RWPE2 (cell line): ENCODE measurements around the gene AP5S1.

Experiments
- ATAC-seq: fragments of 200-7000 bp; cut with Tn5 transposase; 3 replicates; pipeline ENCODE4 v1.9.1; 2021; ENCODE audit warnings: low read depth
- DNase-seq: peaks from one replicate; pipeline ENCODE4 v3.0.0-alpha.2; 2020; ENCODE audit warnings: low spot score
- H3K27ac ChIP-seq: fragments of 450-650 bp; 2 replicates; pipeline ENCODE4 v1.5.1; 2017; ENCODE audit warnings: mild to moderate bottlenecking; ENCODE audit not compliant: poor library complexity, severe bottlenecking
- H3K27me3 ChIP-seq: fragments of 250-450 bp; sonication (Bioruptor Pico); 2 replicates; pipeline ENCODE4 v1.5.1; 2021; ENCODE audit warnings: mild to moderate bottlenecking, moderate library complexity; ENCODE audit not compliant: insufficient read depth, poor library complexity, severe bottlenecking
- H3K36me3 ChIP-seq: fragments of 250-450 bp; sonication (Bioruptor Pico); 2 replicates; pipeline ENCODE4 v1.5.1; 2020; ENCODE audit warnings: low read depth, mild to moderate bottlenecking, moderate library complexity
- H3K4me1 ChIP-seq: fragments of 250-450 bp; sonication (Bioruptor Pico); 2 replicates; pipeline ENCODE4 v1.5.1; 2021; ENCODE audit warnings: mild to moderate bottlenecking, moderate library complexity; ENCODE audit not compliant: insufficient read depth, poor library complexity, severe bottlenecking
- H3K4me3 ChIP-seq: fragments of 250-450 bp; sonication (Bioruptor Pico); 2 replicates; pipeline ENCODE4 v1.5.1; 2021; ENCODE audit warnings: mild to moderate bottlenecking, moderate library complexity; ENCODE audit not compliant: severe bottlenecking
- H3K9me3 ChIP-seq: fragments of 250-450 bp; sonication (Bioruptor Pico); 2 replicates; pipeline ENCODE4 v1.5.1; 2021; ENCODE audit warnings: mild to moderate bottlenecking, moderate library complexity; ENCODE audit not compliant: severe bottlenecking
- TF ChIP-seq, protein P1 (sequence below): fragments of 450-650 bp; IDR thresholded peaks from one replicate; pipeline ENCODE4 v1.5.1; 2017; ENCODE audit warnings: mild to moderate bottlenecking, moderate library complexity; ENCODE audit not compliant: poor library complexity, severe bottlenecking

AP5S1 gene

DNA sequence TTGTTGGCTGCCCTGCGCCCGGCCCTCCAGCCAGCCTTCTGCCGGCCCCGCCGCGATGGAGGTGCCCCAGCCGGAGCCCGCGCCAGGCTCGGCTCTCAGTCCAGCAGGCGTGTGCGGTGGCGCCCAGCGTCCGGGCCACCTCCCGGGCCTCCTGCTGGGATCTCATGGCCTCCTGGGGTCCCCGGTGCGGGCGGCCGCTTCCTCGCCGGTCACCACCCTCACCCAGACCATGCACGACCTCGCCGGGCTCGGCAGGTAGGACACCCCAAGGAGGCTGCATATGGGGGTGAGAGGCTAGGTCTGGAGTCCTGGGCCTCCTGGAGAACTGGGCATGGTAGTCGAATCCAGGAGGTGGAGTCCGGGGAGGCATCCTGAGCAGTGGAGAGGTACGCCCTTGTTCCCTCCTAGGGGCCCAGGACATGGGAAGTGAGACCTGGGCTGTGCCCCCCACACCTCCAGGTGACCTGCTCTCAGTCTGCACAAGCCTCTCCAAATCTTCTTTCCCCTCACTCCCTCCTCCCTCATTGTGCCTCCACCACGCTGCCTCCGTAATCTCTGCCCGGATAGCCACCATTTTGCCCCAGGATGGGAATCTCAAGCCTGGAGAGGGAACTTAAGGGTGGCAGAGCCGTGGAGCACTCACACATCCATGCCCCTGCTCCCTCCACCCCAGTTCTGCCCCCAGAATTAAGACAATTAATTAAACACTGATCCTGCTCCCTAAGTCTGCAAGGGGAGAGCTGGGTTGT lies 23.7 kb upstream of the AP5S1 start:
- TF ChIP-seq, protein P1, sequence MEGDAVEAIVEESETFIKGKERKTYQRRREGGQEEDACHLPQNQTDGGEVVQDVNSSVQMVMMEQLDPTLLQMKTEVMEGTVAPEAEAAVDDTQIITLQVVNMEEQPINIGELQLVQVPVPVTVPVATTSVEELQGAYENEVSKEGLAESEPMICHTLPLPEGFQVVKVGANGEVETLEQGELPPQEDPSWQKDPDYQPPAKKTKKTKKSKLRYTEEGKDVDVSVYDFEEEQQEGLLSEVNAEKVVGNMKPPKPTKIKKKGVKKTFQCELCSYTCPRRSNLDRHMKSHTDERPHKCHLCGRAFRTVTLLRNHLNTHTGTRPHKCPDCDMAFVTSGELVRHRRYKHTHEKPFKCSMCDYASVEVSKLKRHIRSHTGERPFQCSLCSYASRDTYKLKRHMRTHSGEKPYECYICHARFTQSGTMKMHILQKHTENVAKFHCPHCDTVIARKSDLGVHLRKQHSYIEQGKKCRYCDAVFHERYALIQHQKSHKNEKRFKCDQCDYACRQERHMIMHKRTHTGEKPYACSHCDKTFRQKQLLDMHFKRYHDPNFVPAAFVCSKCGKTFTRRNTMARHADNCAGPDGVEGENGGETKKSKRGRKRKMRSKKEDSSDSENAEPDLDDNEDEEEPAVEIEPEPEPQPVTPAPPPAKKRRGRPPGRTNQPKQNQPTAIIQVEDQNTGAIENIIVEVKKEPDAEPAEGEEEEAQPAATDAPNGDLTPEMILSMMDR, result no peak

DNA sequence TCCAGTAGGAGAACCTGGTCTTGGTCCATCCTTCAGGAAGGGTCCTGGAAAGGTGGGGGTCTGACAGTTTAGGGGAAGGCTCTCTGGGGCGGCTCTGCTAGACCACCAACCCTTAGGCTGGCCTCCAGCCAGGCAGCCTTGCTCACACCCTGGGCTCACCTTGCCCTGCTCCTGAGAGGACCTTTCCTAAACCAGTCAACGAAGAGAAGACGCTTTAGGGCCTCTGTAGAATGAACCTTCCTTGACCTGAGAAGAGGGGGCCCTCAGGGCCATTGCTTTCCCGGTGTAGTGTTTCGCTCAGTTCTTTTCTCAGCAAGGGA lies 23.2 kb upstream of the AP5S1 start:
- TF ChIP-seq, protein P1, result no peak
- no peaks in the 10 kb centered on the region for H3K9me3 ChIP-seq
- H3K27me3 ChIP-seq, result no peaks in the 10 kb centered on the region
- peak overlapping the region; percentile 74 for H3K27ac ChIP-seq
- H3K4me1 ChIP-seq, result peaks cover 11% of the 10 kb centered on the region
- ATAC-seq (0 out of 3 replicates have a peak, but pooled peaks have one; percentile 1), DNase-seq (no peak)
- H3K36me3 ChIP-seq, result peaks cover 54% of the 10 kb centered on the region
- peak overlapping the region; percentile 82 for H3K4me3 ChIP-seq

More for the DNA sequence above, 23.7 kb upstream of the AP5S1 start:
- Histone ChIP-seq H3K9me3 (no peaks in the 10 kb centered on the region), H3K4me1 (peaks cover 11% of the 10 kb centered on the region), H3K27me3 (no peaks in the 10 kb centered on the region), H3K27ac (peak overlapping the region; percentile 74), H3K4me3 (peak overlapping the region; percentile 82), H3K36me3 (peaks cover 48% of the 10 kb centered on the region)
- DNase-seq (no peak), ATAC-seq (peak; percentile 17)

DNA sequence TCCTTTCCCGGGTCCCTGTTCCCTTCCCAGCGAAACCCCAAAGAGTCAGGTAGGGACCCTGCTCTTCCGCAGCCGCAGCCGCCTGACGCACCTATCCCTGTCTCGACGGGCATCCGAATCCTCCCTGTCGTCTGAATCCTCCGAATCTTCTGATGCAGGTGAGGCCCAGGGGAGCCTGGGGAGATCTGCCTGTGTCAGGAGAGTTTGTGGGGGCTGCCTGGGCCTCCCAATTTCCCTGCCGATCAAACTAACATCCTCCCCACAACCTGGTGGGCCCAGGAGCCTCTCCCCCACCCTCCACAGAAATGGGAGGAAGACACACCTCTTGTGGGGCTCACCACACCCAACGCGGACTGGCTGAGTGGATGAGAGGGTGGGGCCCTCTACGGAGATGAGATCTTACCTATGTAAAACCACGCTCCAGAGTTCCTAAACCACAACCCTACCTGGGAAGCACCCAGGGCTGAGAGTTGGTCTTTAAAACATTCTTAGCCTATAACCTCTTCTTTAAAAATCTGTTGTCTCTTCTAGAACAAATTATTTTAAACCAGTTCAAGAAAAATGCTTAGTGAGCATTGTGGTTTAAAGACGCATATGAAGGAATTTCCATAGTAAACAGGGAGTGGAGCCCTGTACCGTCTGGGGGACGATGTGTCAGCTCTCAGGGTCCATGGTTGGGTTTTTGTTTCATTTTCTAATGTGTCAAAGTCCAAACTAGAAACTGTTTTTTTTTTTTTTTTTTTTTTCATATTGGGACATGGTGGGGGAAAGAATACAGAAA lies 22.6 kb upstream of the AP5S1 start:
- Histone ChIP-seq H3K27me3 (no peaks in the 10 kb centered on the region), H3K27ac (peak overlapping the region; percentile 74), H3K4me3 (peak overlapping the region; percentile 82), H3K9me3 (no peaks in the 10 kb centered on the region), H3K36me3 (peaks cover 60% of the 10 kb centered on the region), H3K4me1 (peaks cover 11% of the 10 kb centered on the region)
- TF ChIP-seq, protein P1, result no peak
- DNase-seq, result no peak
- peak; percentile 53 for ATAC-seq

DNA sequence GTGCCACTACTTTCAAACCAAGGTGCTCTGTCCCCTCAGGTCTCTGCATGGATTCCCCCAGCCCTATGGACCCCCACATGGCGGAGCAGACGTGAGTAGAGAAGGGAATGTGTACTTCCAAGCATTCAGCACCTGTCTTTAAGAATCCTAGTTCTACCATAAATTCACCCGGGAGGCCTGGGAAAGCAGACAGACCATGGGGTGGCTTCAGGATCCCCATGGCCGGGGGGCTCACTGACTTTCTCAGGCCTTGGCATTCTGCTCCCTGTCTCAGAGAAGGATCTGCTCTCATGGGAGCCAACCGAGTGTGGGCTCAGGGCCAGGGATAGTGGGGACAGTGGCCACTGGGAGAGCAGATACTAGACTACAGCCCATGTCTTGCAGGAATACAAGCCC lies 22.0 kb upstream of the AP5S1 start:
- TF ChIP-seq, protein P1, result no peak
- Histone ChIP-seq H3K36me3 (peaks cover 66% of the 10 kb centered on the region), H3K4me3 (no peak overlapping the region), H3K4me1 (peaks cover 11% of the 10 kb centered on the region), H3K27ac (peak overlapping the region; percentile 74), H3K27me3 (no peaks in the 10 kb centered on the region), H3K9me3 (no peaks in the 10 kb centered on the region)
- ATAC-seq (no peak), DNase-seq (no peak)

DNA sequence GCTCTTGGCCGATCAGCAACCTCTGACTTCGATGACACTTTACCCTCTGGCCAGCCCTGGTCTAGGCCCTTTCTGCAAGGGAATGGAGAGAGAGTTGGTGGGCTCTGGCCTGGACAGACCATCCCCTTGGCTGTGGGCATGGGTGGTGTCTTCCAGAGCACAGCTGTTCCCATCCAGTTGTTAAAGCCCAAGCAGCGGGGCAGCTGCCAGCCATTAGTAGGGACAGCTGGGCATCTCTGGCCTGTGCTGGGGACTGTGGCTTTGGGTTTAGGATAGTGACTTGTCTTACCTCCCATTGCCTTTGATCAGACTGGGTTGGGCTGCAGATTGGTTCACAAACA lies 21.5 kb upstream of the AP5S1 start:
- Histone ChIP-seq H3K36me3 (peaks cover 71% of the 10 kb centered on the region), H3K27ac (peak overlapping the region; percentile 74), H3K27me3 (no peaks in the 10 kb centered on the region), H3K9me3 (no peaks in the 10 kb centered on the region), H3K4me3 (no peak overlapping the region), H3K4me1 (peaks cover 15% of the 10 kb centered on the region)
- no peak for DNase-seq
- TF ChIP-seq, protein P1, result no peak
- no peak for ATAC-seq
